B cell (primary cell): Measurements from ENCODE around the gene FAAH. TPM values are rescaled to one million over a fixed set of nuclear protein-coding genes. Genes with fewer than 3 reads are reported as not detected.

ENCODE experiments used
- ATAC-seq: fragments of 200-7000 bp; cut with Tn5 transposase; one replicate; pipeline ENCODE4 v1.10.0; 2021; ENCODE audit warnings: low read depth, mild to moderate bottlenecking, moderate number of reproducible peaks, moderate library complexity
- CTCF ChIA-PET: fragments of 350-600 bp; sonication (Branson Sonifier 250); formaldehyde crosslinking; loops from one replicate; lab custom pipeline; 2021; ENCODE audit warnings: antibody characterized with exemption, inconsistent platforms; lab: Charles Lee
- POLR2A ChIA-PET: fragments of 350-600 bp; sonication (Branson Sonifier 250); formaldehyde crosslinking; loops from one replicate; lab custom pipeline; 2021; ENCODE audit warnings: antibody characterized with exemption; lab: Charles Lee
- DNase-seq: peaks from one replicate; pipeline ENCODE4 v3.0.0; 2013
- H2AFZ ChIP-seq: 2 replicates; pipeline ENCODE4 v1.6.1; 2012; ENCODE audit warnings: mild to moderate bottlenecking, low read depth, low read length; ENCODE audit not compliant: insufficient read depth, poor library complexity, severe bottlenecking
- H3K27ac ChIP-seq, 2 donors: 1 replicate in 1 of 2; 2 replicates in 1 of 2; pipeline ENCODE4 v1.5.1; 2012 to 2013; ENCODE audit warnings: low read length in 2 of 2, mild to moderate bottlenecking in 2 of 2, moderate library complexity in 1 of 2
- H3K27me3 ChIP-seq, 4 experiments: fragments of 200-600 bp in 1 of 4; sonication (generic) in 1 of 4; replicated peaks in 1 of 4; 1 replicate in 2 of 4; 2 replicates in 2 of 4; pipeline versions ENCODE4 v1.6.1 to v1.7.0; 2013 to 2016; ENCODE audit warnings: low read length in 3 of 4, mild to moderate bottlenecking in 2 of 4, mixed read lengths in 1 of 4, moderate library complexity in 1 of 4; ENCODE audit not compliant: insufficient read depth in 4 of 4, control insufficient read depth in 3 of 4; ENCODE audit errors: control extremely low read depth in 1 of 4
- H3K36me3 ChIP-seq, 2 experiments: replicated peaks in 1 of 2; 1 replicate in 1 of 2; 2 replicates in 1 of 2; pipeline versions ENCODE4 v1.6.1 to v1.7.1; 2013; ENCODE audit warnings: low read length in 1 of 2; ENCODE audit not compliant: insufficient read depth in 2 of 2, control insufficient read depth in 1 of 2; ENCODE audit errors: control extremely low read depth in 1 of 2, extremely low read depth in 1 of 2
- H3K4me1 ChIP-seq, 2 donors: fragments of 200-600 bp in 1 of 2; sonication (generic) in 1 of 2; 1 replicate in 1 of 2; 2 replicates in 1 of 2; pipeline versions ENCODE4 v1.5.1 to v1.6.1; 2013 to 2017; ENCODE audit warnings: low read length in 2 of 2; ENCODE audit not compliant: control insufficient read depth in 2 of 2, insufficient read depth in 2 of 2
- H3K4me2 ChIP-seq: replicated peaks from 2 replicates; pipeline ENCODE3; 2012; ENCODE audit warnings: mild to moderate bottlenecking, low read depth, low read length; ENCODE audit not compliant: poor library complexity, severe bottlenecking
- H3K4me3 ChIP-seq, 5 experiments: fragments of 200-600 bp in 1 of 5; sonication (generic) in 1 of 5; 1 replicate in 3 of 5; 2 replicates in 2 of 5; pipeline versions ENCODE4 v1.5.1 to v1.7.0; 2011 to 2016; ENCODE audit warnings: low read length in 4 of 5, mild to moderate bottlenecking in 4 of 5, low read depth in 2 of 5, control low read depth in 1 of 5, moderate library complexity in 1 of 5; ENCODE audit not compliant: insufficient read depth in 1 of 5; ENCODE audit errors: control extremely low read depth in 1 of 5, extremely low read depth in 1 of 5
- H3K79me2 ChIP-seq: fragments of 200-600 bp; sonication (generic); one replicate; pipeline ENCODE4 v1.6.0; 2016; ENCODE audit warnings: low read length; ENCODE audit not compliant: control insufficient read depth, insufficient read depth
- H3K9ac ChIP-seq: fragments of 200-600 bp; sonication (generic); 2 replicates; pipeline ENCODE4 v1.6.1; 2017; ENCODE audit warnings: mild to moderate bottlenecking, low read length, moderate library complexity
- H3K9me3 ChIP-seq, 3 donors: one replicate each; pipeline versions ENCODE4 v1.6.1 to v1.7.1; 2013; ENCODE audit warnings: low read length in 2 of 3; ENCODE audit not compliant: control insufficient read depth in 2 of 3, insufficient read depth in 1 of 3; ENCODE audit errors: control extremely low read depth in 1 of 3
- H4K20me1 ChIP-seq: 2 replicates; pipeline ENCODE4 v1.6.0; 2012; ENCODE audit warnings: mild to moderate bottlenecking, low read length; ENCODE audit not compliant: insufficient read depth, control insufficient read depth, poor library complexity, severe bottlenecking
- H3K27ac Mint-ChIP-seq: one replicate; pipeline ENCODE4 v1.8.0; 2021; ENCODE audit warnings: mixed read lengths
- H3K27me3 Mint-ChIP-seq: one replicate; pipeline ENCODE4 v1.8.0; 2021; ENCODE audit warnings: mixed read lengths
- H3K4me1 Mint-ChIP-seq: one replicate; pipeline ENCODE4 v1.8.0; 2021; ENCODE audit warnings: mixed read lengths
- H3K4me3 Mint-ChIP-seq: one replicate; pipeline ENCODE4 v1.8.0; 2021; ENCODE audit warnings: mixed read lengths
- H3K9me3 Mint-ChIP-seq: one replicate; pipeline ENCODE4 v1.8.0; 2022; ENCODE audit warnings: mixed read lengths; ENCODE audit not compliant: insufficient read depth
- EZH2 ChIP-seq: IDR thresholded peaks from 2 replicates; pipeline ENCODE4 v1.6.1; 2012; ENCODE audit warnings: borderline replicate concordance, low read depth, mild to moderate bottlenecking, moderate library complexity, low read length; ENCODE audit not compliant: insufficient read depth, poor library complexity, severe bottlenecking
- WGBS: methylation state at CpG from one replicate; pipeline ENCODE4 v1.1.5; 2013; ENCODE audit warnings: missing lambda C conversion rate; ENCODE audit not compliant: insufficient coverage; 5-methylcytosine and 5-hydroxymethylcytosine counted together
- intact Hi-C: fragments of 100-400 bp; cut with micrococcal nuclease; formaldehyde crosslinking; loops from one replicate; pipeline ENCODE4 v1.10.0; 2022
- polyA plus RNA-seq: library from polyadenylated mRNA; depleted of rRNA; stranded (reverse); fragments of >200 nt; gene quantifications from 2 replicates; pipeline ENCODE4 v1.2.3, GENCODE V29; 2012
- total RNA-seq, 2 donors: library from RNA; stranded (reverse); fragments of 120-200 nt in 1 of 2; gene quantifications; 1 replicate in 1 of 2; 2 replicates in 1 of 2; pipeline versions ENCODE4 v1.2.3 to v1.2.4, GENCODE V29; 2013 to 2022
- TF ChIP-seq, protein P1 (sequence below): fragments of 200-600 bp; IDR thresholded peaks from one replicate; pipeline ENCODE4 v1.8.0; 2022; ENCODE audit warnings: antibody characterized with exemption, mild to moderate bottlenecking

The FAAH gene
- total and polyA plus RNA-seq, 2 donors (not counting 1 experiment from before 2014, with no cell fraction given), result 5.6 to 9.6 TPM

- H2AFZ ChIP-seq, result no peak overlapping the region
- no peak for TF ChIP-seq EZH2
- TF ChIP-seq, protein P1, sequence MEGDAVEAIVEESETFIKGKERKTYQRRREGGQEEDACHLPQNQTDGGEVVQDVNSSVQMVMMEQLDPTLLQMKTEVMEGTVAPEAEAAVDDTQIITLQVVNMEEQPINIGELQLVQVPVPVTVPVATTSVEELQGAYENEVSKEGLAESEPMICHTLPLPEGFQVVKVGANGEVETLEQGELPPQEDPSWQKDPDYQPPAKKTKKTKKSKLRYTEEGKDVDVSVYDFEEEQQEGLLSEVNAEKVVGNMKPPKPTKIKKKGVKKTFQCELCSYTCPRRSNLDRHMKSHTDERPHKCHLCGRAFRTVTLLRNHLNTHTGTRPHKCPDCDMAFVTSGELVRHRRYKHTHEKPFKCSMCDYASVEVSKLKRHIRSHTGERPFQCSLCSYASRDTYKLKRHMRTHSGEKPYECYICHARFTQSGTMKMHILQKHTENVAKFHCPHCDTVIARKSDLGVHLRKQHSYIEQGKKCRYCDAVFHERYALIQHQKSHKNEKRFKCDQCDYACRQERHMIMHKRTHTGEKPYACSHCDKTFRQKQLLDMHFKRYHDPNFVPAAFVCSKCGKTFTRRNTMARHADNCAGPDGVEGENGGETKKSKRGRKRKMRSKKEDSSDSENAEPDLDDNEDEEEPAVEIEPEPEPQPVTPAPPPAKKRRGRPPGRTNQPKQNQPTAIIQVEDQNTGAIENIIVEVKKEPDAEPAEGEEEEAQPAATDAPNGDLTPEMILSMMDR, result no peak
- ChIA-PET POLR2A (no interaction called here), CTCF (no interaction called here)
- H3K9me3 ChIP-seq, result no peaks in the 10 kb centered on the region
- no peaks in the 10 kb centered on the region for H3K9me3 Mint-ChIP-seq
- no peak for DNase-seq
- no peak overlapping the region for H3K27ac ChIP-seq
- no peaks in the 10 kb centered on the region for H3K27me3 Mint-ChIP-seq
- H3K27me3 ChIP-seq, result no peaks in the 10 kb centered on the region
- no peak overlapping the region for H3K4me2 ChIP-seq
- H3K4me3 Mint-ChIP-seq, result no peak overlapping the region
- H3K9ac ChIP-seq, result no peak overlapping the region
- ATAC-seq, result no peak
- no peak overlapping the region for H3K4me3 ChIP-seq
- intact Hi-C loops, result no loop called here
- peaks cover 14 to 58% of the 10 kb centered on the region in 2 experiments for H3K36me3 ChIP-seq
- H3K4me1 Mint-ChIP-seq, result no peaks in the 10 kb centered on the region
- 100% methylated on average over 2 of the region's 3 CpGs for WGBS
- no peaks in the 10 kb centered on the region for H3K79me2 ChIP-seq
- no peak overlapping the region for H3K27ac Mint-ChIP-seq
- no peaks in the 10 kb centered on the region for H4K20me1 ChIP-seq
- H3K4me1 ChIP-seq, result no peaks in the 10 kb centered on the region
Measured at GRCh38 chr1:46362158-46362557, 32.0 kb upstream of the FAAH start.

DNA sequence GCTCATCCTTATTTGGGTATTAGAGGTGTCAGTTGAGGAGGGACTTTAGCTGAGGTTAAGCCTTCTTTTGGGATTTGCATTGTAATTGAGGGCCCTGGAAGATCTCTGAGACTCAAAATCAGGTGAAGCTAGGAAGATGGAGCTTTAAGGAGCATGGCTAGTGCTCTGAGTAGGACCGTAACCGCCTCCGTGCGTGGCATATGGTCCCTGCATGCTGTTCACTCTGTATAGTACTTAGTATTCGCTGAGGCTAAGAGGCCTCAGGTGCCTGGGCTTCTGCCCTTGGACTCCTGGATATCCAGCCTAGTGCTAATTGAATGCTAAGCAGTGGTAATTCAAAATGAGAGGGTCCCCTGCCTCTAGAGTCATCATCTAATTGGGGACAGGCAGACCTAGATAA is 31.0 kb upstream of the FAAH start:
- intact Hi-C loops, result no loop called here
- Histone ChIP-seq H3K4me2 (no peak overlapping the region), H3K27ac (no peak overlapping the region), H3K36me3 (peaks cover 14 to 55% of the 10 kb centered on the region in 2 experiments), H3K79me2 (no peaks in the 10 kb centered on the region), H2AFZ (no peak overlapping the region), H4K20me1 (no peaks in the 10 kb centered on the region), H3K4me3 (no peak overlapping the region), H3K9ac (no peak overlapping the region), H3K4me1 (no peaks in the 10 kb centered on the region), H3K9me3 (no peaks in the 10 kb centered on the region), H3K27me3 (no peaks in the 10 kb centered on the region)
- ATAC-seq (no peak), DNase-seq (no peak)
- ChIA-PET POLR2A (no interaction called here), CTCF (no interaction called here)
- no peaks in the 10 kb centered on the region for H3K9me3 Mint-ChIP-seq
- no peak overlapping the region for H3K4me3 Mint-ChIP-seq
- no peaks in the 10 kb centered on the region for H3K27me3 Mint-ChIP-seq
- 96% methylated on average over 5 of the region's 5 CpGs for WGBS
- no peaks in the 10 kb centered on the region for H3K4me1 Mint-ChIP-seq
- TF ChIP-seq EZH2, result no peak
- TF ChIP-seq, protein P1, result no peak
- no peak overlapping the region for H3K27ac Mint-ChIP-seq
